ENCODE data around the gene ACVRL1.

Gene ACVRL1

DNA sequence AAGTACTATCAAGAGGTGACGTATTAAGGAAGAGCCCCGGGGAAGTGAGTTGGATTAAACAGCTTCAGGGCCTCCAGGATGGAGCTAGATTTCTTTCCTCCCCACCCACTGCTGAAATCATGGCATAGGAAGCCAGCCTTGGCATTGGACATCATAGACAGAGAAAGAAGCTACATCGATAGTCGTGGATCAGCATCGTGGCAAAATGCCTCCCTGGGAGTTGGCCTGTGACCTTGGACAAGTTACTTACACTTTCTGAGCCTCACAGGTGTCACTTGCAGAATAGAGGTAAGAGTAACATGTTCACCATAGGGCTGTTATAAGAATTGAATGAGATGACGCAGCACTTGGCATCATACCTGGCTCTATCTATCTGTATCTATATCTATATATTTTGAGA, 13.5 kb upstream of the ACVRL1 start:
- TF ChIP-seq, protein P1, sequence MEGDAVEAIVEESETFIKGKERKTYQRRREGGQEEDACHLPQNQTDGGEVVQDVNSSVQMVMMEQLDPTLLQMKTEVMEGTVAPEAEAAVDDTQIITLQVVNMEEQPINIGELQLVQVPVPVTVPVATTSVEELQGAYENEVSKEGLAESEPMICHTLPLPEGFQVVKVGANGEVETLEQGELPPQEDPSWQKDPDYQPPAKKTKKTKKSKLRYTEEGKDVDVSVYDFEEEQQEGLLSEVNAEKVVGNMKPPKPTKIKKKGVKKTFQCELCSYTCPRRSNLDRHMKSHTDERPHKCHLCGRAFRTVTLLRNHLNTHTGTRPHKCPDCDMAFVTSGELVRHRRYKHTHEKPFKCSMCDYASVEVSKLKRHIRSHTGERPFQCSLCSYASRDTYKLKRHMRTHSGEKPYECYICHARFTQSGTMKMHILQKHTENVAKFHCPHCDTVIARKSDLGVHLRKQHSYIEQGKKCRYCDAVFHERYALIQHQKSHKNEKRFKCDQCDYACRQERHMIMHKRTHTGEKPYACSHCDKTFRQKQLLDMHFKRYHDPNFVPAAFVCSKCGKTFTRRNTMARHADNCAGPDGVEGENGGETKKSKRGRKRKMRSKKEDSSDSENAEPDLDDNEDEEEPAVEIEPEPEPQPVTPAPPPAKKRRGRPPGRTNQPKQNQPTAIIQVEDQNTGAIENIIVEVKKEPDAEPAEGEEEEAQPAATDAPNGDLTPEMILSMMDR (IDR thresholded peaks at IDR 0.05; ENCODE audit: low read length) = no peak
- no peak for TF ChIP-seq EZH2 (IDR thresholded peaks at IDR 0.05; ENCODE audit: borderline replicate concordance, low read length)
- Histone ChIP-seq H2AFZ (ENCODE audit: low read length) (no peak overlapping the region), H3K36me3 (ENCODE audit: insufficient read depth, low read length) (no peaks in the 10 kb centered on the region), H3K4me2 (ENCODE audit: low read length) (no peak overlapping the region), H3K79me2 (ENCODE audit: insufficient read depth, low read length) (no peaks in the 10 kb centered on the region), H3K4me3 (ENCODE audit: low read depth, low read length, poor library complexity, severe bottlenecking) (no peak overlapping the region), H4K20me1 (ENCODE audit: insufficient read depth, low read length) (no peaks in the 10 kb centered on the region), H3K27me3 (ENCODE audit: insufficient read depth, low read length) (no peaks in the 10 kb centered on the region; the same call in 1 of the 2 replicates), H3K9me3 (ENCODE audit: low read length) (no peaks in the 10 kb centered on the region), H3K9ac (ENCODE audit: low read length) (no peak overlapping the region), H3K9me2 (ENCODE audit: low read depth, low read length) (no peaks in the 10 kb centered on the region), H3K27ac (ENCODE audit: low read depth, low read length, poor library complexity, severe bottlenecking) (no peak overlapping the region), H3F3A (ENCODE audit: insufficient read depth, low read length) (no peaks in the 10 kb centered on the region), H3K4me1 (ENCODE audit: insufficient read depth, low read length, severe bottlenecking) (no peaks in the 10 kb centered on the region)

DNA sequence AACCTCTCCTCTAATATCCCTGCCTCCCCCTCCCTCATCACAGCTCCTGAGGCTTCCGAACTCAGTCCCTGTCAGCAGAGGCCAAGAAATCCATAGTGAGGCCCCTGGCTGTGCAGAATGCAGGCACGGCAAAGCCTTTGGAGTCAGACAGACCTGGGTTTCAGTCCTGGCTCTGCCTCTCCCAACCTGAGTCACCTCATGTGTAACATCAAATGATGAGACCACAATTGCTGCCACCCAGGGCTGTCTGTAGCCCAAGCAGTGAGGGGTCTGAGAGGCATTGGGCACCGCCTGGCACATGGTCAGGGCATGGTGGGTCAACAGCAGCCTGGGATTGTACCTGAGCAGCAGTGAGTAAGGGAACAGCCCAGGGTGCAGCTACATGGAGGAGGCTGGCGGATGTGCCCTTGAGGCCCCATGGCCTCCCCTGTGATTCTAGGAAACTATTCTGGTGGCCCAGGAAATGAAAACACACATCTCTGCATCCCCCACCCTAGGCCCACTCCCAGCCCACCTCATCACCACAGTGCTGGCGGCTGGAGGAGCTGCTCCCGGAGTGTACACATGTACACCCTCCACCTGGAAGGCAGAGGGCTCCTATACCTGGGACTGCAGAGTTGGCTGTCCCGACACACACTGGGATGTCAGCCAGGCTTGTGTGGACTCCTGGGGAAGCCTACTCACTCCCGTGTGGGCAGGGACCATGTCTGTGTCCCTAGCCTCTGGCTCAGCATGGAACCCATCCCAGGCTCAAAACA, 11.7 kb upstream of the ACVRL1 start:
- H3K9me2 ChIP-seq (ENCODE audit: low read depth, low read length) = no peaks in the 10 kb centered on the region
- H3K4me3 ChIP-seq (ENCODE audit: low read depth, low read length, poor library complexity, severe bottlenecking) = no peak overlapping the region
- no peaks in the 10 kb centered on the region for H3K4me1 ChIP-seq (ENCODE audit: insufficient read depth, low read length, severe bottlenecking)
- no peak overlapping the region for H3K4me2 ChIP-seq (ENCODE audit: low read length)
- H4K20me1 ChIP-seq (ENCODE audit: insufficient read depth, low read length) = no peaks in the 10 kb centered on the region
- no peaks in the 10 kb centered on the region for H3K36me3 ChIP-seq (ENCODE audit: insufficient read depth, low read length)
- no peaks in the 10 kb centered on the region for H3F3A ChIP-seq (ENCODE audit: insufficient read depth, low read length)
- H3K79me2 ChIP-seq (ENCODE audit: insufficient read depth, low read length) = no peaks in the 10 kb centered on the region
- H3K27ac ChIP-seq (ENCODE audit: low read depth, low read length, poor library complexity, severe bottlenecking) = no peak overlapping the region
- H2AFZ ChIP-seq (ENCODE audit: low read length) = no peak overlapping the region
- no peaks in the 10 kb centered on the region; the same call in 1 of the 2 replicates for H3K27me3 ChIP-seq (ENCODE audit: insufficient read depth, low read length)
- TF ChIP-seq, protein P1 (IDR thresholded peaks at IDR 0.05; ENCODE audit: low read length) = no peak
- TF ChIP-seq EZH2 (IDR thresholded peaks at IDR 0.05; ENCODE audit: borderline replicate concordance, low read length) = no peak
- H3K9me3 ChIP-seq (ENCODE audit: low read length) = no peaks in the 10 kb centered on the region
- no peak overlapping the region for H3K9ac ChIP-seq (ENCODE audit: low read length)

DNA sequence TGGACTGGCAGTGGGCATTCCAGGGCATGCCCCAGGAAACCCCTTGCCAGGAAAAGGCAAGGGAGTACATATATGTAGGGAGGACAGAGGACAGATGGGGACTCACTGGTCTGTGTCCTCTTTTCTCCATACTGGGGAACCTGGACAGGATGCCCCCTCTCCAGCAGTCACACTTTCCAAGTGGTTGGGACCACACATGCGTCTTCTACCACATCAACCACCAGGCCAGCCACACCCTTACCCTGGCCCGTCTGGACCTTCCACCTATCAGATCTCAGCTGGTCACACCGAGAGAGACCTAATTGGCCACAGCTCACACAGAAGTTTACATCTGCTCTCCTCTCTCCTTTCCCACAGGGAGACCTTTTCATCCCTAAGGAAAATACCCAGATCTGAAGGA, 11.1 kb upstream of the ACVRL1 start:
- Histone ChIP-seq H2AFZ (ENCODE audit: low read length) (no peak overlapping the region), H4K20me1 (ENCODE audit: insufficient read depth, low read length) (no peaks in the 10 kb centered on the region), H3K27ac (ENCODE audit: low read depth, low read length, poor library complexity, severe bottlenecking) (no peak overlapping the region), H3K9me2 (ENCODE audit: low read depth, low read length) (no peaks in the 10 kb centered on the region), H3K79me2 (ENCODE audit: insufficient read depth, low read length) (no peaks in the 10 kb centered on the region), H3F3A (ENCODE audit: insufficient read depth, low read length) (no peaks in the 10 kb centered on the region), H3K9ac (ENCODE audit: low read length) (no peak overlapping the region), H3K4me1 (ENCODE audit: insufficient read depth, low read length, severe bottlenecking) (no peaks in the 10 kb centered on the region), H3K9me3 (ENCODE audit: low read length) (no peaks in the 10 kb centered on the region), H3K27me3 (ENCODE audit: insufficient read depth, low read length) (no peaks in the 10 kb centered on the region; the same call in 1 of the 2 replicates), H3K36me3 (ENCODE audit: insufficient read depth, low read length) (no peaks in the 10 kb centered on the region), H3K4me2 (ENCODE audit: low read length) (no peak overlapping the region), H3K4me3 (ENCODE audit: low read depth, low read length, poor library complexity, severe bottlenecking) (no peak overlapping the region)
- TF ChIP-seq EZH2 (IDR thresholded peaks at IDR 0.05; ENCODE audit: borderline replicate concordance, low read length) = no peak
- TF ChIP-seq, protein P1 (IDR thresholded peaks at IDR 0.05; ENCODE audit: low read length) = no peak

Data from OCI-LY1 (cell line).